IMR-90 (cell line): Measurements from ENCODE around the gene OR4B1. TPM values are rescaled to one million over a fixed set of nuclear protein-coding genes. Genes with fewer than 3 reads are reported as not detected.

Source experiments
- ATAC-seq: fragments of 200-7000 bp; cut with Tn5 transposase; 2 replicates; pipeline ENCODE4 v1.9.1; 2020; ENCODE audit warnings: low read depth, mild to moderate bottlenecking, moderate library complexity
- BruUV-seq: library from RNA; stranded (reverse); fragments of 400-500 nt; replicated peaks from 2 replicates; lab custom pipeline; 2021; lab: Mats Ljungman, UMichigan
- CTCF ChIA-PET: fragments of 300-600 bp; formaldehyde crosslinking; extraction: SDS; loops from one replicate; lab custom pipeline; 2021; ENCODE audit warnings: antibody characterized with exemption; lab: Yijun Ruan, JAX
- POLR2A ChIA-PET: fragments of 300-600 bp; sonication (Branson Sonifier 250); formaldehyde crosslinking; loops from one replicate; lab custom pipeline; 2022; ENCODE audit warnings: antibody characterized with exemption; ENCODE audit not compliant: unreplicated experiment; lab: Charles Lee
- DNase-seq: peaks from one replicate; pipeline ENCODE4 v3.0.0; 2013
- H2AFZ ChIP-seq: replicated peaks from 2 replicates; pipeline ENCODE3; 2013; ENCODE audit warnings: low read length, mild to moderate bottlenecking; ENCODE audit not compliant: poor library complexity
- H2AK5ac ChIP-seq: 2 replicates; pipeline ENCODE4 v1.6.1; 2013; ENCODE audit warnings: low read depth, low read length, inconsistent platforms
- H2AK9ac ChIP-seq: replicated peaks from 2 replicates; pipeline ENCODE3; 2013; ENCODE audit warnings: mild to moderate bottlenecking, low read depth, low read length, moderate library complexity; ENCODE audit not compliant: poor library complexity
- H2BK120ac ChIP-seq: 2 replicates; pipeline ENCODE4 v1.6.1; 2013; ENCODE audit warnings: low read depth, low read length, inconsistent platforms
- H2BK15ac ChIP-seq: 3 replicates; pipeline ENCODE4 v1.6.1; 2013; ENCODE audit warnings: low read depth, low read length, inconsistent platforms
- H2BK20ac ChIP-seq: 2 replicates; pipeline ENCODE4 v1.6.1; 2013; ENCODE audit warnings: low read depth, mild to moderate bottlenecking, inconsistent platforms, low read length, moderate library complexity
- H2BK5ac ChIP-seq: 2 replicates; pipeline ENCODE4 v1.6.1; 2013; ENCODE audit warnings: mild to moderate bottlenecking, low read depth, low read length, inconsistent platforms; ENCODE audit not compliant: poor library complexity, severe bottlenecking
- H3K14ac ChIP-seq: replicated peaks from 2 replicates; pipeline ENCODE4 v1.6.1; 2013; ENCODE audit warnings: low read depth, low read length, inconsistent platforms
- H3K18ac ChIP-seq: 2 replicates; pipeline ENCODE4 v1.6.1; 2013; ENCODE audit warnings: low read depth, low read length, control low read depth
- H3K23ac ChIP-seq: 2 replicates; pipeline ENCODE4 v1.6.1; 2013; ENCODE audit warnings: low read depth, low read length, inconsistent platforms
- H3K27ac ChIP-seq: 2 replicates; pipeline ENCODE4 v1.5.1; 2013; ENCODE audit warnings: mild to moderate bottlenecking, control low read depth, low read length; ENCODE audit not compliant: insufficient read depth
- H3K27me3 ChIP-seq: 2 replicates; pipeline ENCODE4 v1.6.1; 2013; ENCODE audit warnings: low read length; ENCODE audit not compliant: control insufficient read depth, insufficient read depth
- H3K36me3 ChIP-seq: 2 replicates; pipeline ENCODE4 v1.6.1; 2013; ENCODE audit warnings: low read length, mixed read lengths; ENCODE audit not compliant: control insufficient read depth, insufficient read depth
- H3K4ac ChIP-seq: 2 replicates; pipeline ENCODE4 v1.6.1; 2013; ENCODE audit warnings: low read depth, low read length, inconsistent platforms
- H3K4me1 ChIP-seq: 2 replicates; pipeline ENCODE4 v1.6.1; 2013; ENCODE audit warnings: low read length, mixed read lengths; ENCODE audit not compliant: control insufficient read depth, insufficient read depth
- H3K4me2 ChIP-seq: 2 replicates; pipeline ENCODE4 v1.6.1; 2013; ENCODE audit warnings: low read depth, mild to moderate bottlenecking, control low read depth, low read length, moderate library complexity
- H3K4me3 ChIP-seq: 2 replicates; pipeline ENCODE4 v1.5.1; 2013; ENCODE audit warnings: low read depth, mild to moderate bottlenecking, control low read depth, low read length, moderate library complexity; ENCODE audit not compliant: insufficient read depth
- H3K56ac ChIP-seq: 2 replicates; pipeline ENCODE4 v1.6.1; 2013; ENCODE audit warnings: low read length, inconsistent platforms; ENCODE audit not compliant: insufficient read depth; ENCODE audit errors: extremely low read depth
- H3K79me1 ChIP-seq, 2 experiments: 2 replicates each; pipeline ENCODE4 v1.6.1; 2013; ENCODE audit warnings: low read length in 2 of 2, inconsistent platforms in 1 of 2, low read depth in 1 of 2
- H3K9ac ChIP-seq: 2 replicates; pipeline ENCODE4 v1.6.1; 2013; ENCODE audit warnings: low read depth, low read length, control low read depth
- H3K9me1 ChIP-seq: 2 replicates; pipeline ENCODE4 v1.6.1; 2013; ENCODE audit warnings: low read length, inconsistent platforms; ENCODE audit not compliant: insufficient read depth
- H3K9me3 ChIP-seq: 2 replicates; pipeline ENCODE4 v1.6.1; 2013; ENCODE audit warnings: low read length; ENCODE audit not compliant: control insufficient read depth, insufficient read depth
- H4K20me1 ChIP-seq: 2 replicates; pipeline ENCODE4 v1.6.1; 2013; ENCODE audit warnings: low read length, inconsistent platforms; ENCODE audit not compliant: insufficient read depth
- H4K5ac ChIP-seq: 2 replicates; pipeline ENCODE4 v1.6.1; 2013; ENCODE audit warnings: mild to moderate bottlenecking, low read depth, low read length, control low read depth
- H4K8ac ChIP-seq, 2 experiments: 2 replicates each; pipeline ENCODE4 v1.6.1; 2013; ENCODE audit warnings: low read depth in 2 of 2, low read length in 2 of 2, control low read depth in 1 of 2, inconsistent platforms in 1 of 2
- H4K91ac ChIP-seq: 2 replicates; pipeline ENCODE4 v1.6.1; 2013; ENCODE audit warnings: low read depth, low read length, inconsistent platforms; ENCODE audit not compliant: insufficient read depth
- BHLHE40 ChIP-seq: fragments of 150-350 bp; IDR thresholded peaks from 2 replicates; pipeline ENCODE4 v1.6.1; 2016; ENCODE audit warnings: mild to moderate bottlenecking, low read depth, low read length
- CHD1 ChIP-seq: IDR thresholded peaks from 2 replicates; pipeline ENCODE4 v1.6.1; 2012; ENCODE audit warnings: low read depth, low read length, improper control_type of control experiment
- FOS ChIP-seq: fragments of 150-350 bp; IDR thresholded peaks from 2 replicates; pipeline ENCODE4 v1.6.1; 2016; ENCODE audit warnings: low read depth, low read length
- MAFK ChIP-seq: IDR thresholded peaks from 2 replicates; pipeline ENCODE4 v1.6.1; 2012; ENCODE audit warnings: low read depth, low read length, improper control_type of control experiment
- MAZ ChIP-seq: IDR thresholded peaks from 2 replicates; pipeline ENCODE4 v1.6.1; 2012; ENCODE audit warnings: low read depth, mild to moderate bottlenecking, low read length, improper control_type of control experiment, moderate library complexity, borderline replicate concordance
- MXI1 ChIP-seq: IDR thresholded peaks from 2 replicates; pipeline ENCODE4 v1.6.1; 2012; ENCODE audit warnings: low read depth, mild to moderate bottlenecking, low read length, moderate library complexity, borderline replicate concordance
- RAD21 ChIP-seq: IDR thresholded peaks from 2 replicates; pipeline ENCODE4 v1.6.1; 2012; ENCODE audit warnings: low read length, improper control_type of control experiment
- RFX5 ChIP-seq: IDR thresholded peaks from 2 replicates; pipeline ENCODE4 v1.8.0; 2012; ENCODE audit warnings: low read depth, mild to moderate bottlenecking, low read length, moderate library complexity
- SMC3 ChIP-seq: fragments of 150-350 bp; IDR thresholded peaks from 2 replicates; pipeline ENCODE4 v1.6.1; 2016; ENCODE audit warnings: low read depth, mild to moderate bottlenecking, antibody characterized with exemption, low read length, moderate library complexity
- WGBS, 2 experiments: methylation state at CpG; one replicate each; pipeline versions ENCODE4 v1.1.5 to v1.1.7; 2013; ENCODE audit warnings: missing lambda C conversion rate in 2 of 2; ENCODE audit not compliant: insufficient read length in 1 of 2; ENCODE audit errors: extremely low coverage in 2 of 2; 5-methylcytosine and 5-hydroxymethylcytosine counted together
- dilution Hi-C: fragments of 300-500 bp; cut with HindIII; formaldehyde crosslinking; loops from one replicate; pipeline ENCODE4 v1.14.3; 2018; ENCODE audit warnings: low sequenced_read_pairs; ENCODE audit not compliant: unreplicated experiment
- in situ Hi-C: fragments of 300-500 bp; cut with MboI; formaldehyde crosslinking; loops from 3 replicates; pipeline ENCODE4 v1.14.3; 2019; ENCODE audit warnings: low sequenced_read_pairs, inconsistent platforms, mixed read lengths
- intact Hi-C: fragments of 100-400 bp; cut with micrococcal nuclease; formaldehyde crosslinking; loops from 2 replicates; pipeline ENCODE4 v1.10.0; 2022
- polyA plus RNA-seq, 3 experiments: library from polyadenylated mRNA; depleted of rRNA; stranded (reverse); fragments of >200 nt; gene quantifications; 2 replicates each; pipeline ENCODE4 v1.2.3, GENCODE V29; 2012; ENCODE audit warnings: low replicate concordance in 1 of 3
- total RNA-seq: library from RNA; depleted of rRNA; stranded (reverse); fragments of >200 nt; gene quantifications from 2 replicates; pipeline ENCODE4 v1.2.3, GENCODE V29; 2012
- TF ChIP-seq, protein P1 (sequence below): fragments of 150-350 bp; IDR thresholded peaks from 2 replicates; pipeline ENCODE4 v1.6.1; 2016; ENCODE audit warnings: low read depth, mild to moderate bottlenecking, low read length, moderate library complexity, borderline replicate concordance

The OR4B1 gene
- total and polyA plus RNA-seq, 2 of the 4 experiments (the other 2 are of a cell fraction) = not detected

- H4K8ac ChIP-seq = peak overlapping the region; percentile 81 to 84; a peak in 3 of 4 replicates
- H3K27ac ChIP-seq = peak overlapping the region; percentile 75
- intact Hi-C loops = loop anchor here (2.0 to 5.0 kb wide), 2 partner anchors 236 to 1827 kb away; no protein-coding TSS in a partner anchor
- H2AFZ ChIP-seq = peak overlapping the region; percentile 73
- peak overlapping the region; percentile 52 for H3K14ac ChIP-seq
- peaks cover 14% of the 10 kb centered on the region for H3K9me1 ChIP-seq
- DNase-seq (peak; percentile 46), ATAC-seq (peak; percentile 54)
- H4K20me1 ChIP-seq = no peaks in the 10 kb centered on the region
- TF ChIP-seq RFX5 (no peak), RAD21 (no peak), MAFK (no peak), SMC3 (no peak), CHD1 (no peak), BHLHE40 (no peak), FOS (no peak), MXI1 (no peak), MAZ (no peak)
- TF ChIP-seq, protein P1, sequence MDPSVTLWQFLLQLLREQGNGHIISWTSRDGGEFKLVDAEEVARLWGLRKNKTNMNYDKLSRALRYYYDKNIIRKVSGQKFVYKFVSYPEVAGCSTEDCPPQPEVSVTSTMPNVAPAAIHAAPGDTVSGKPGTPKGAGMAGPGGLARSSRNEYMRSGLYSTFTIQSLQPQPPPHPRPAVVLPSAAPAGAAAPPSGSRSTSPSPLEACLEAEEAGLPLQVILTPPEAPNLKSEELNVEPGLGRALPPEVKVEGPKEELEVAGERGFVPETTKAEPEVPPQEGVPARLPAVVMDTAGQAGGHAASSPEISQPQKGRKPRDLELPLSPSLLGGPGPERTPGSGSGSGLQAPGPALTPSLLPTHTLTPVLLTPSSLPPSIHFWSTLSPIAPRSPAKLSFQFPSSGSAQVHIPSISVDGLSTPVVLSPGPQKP = no peak
- H3K36me3 ChIP-seq = 0 out of 2 replicates have a peak, but pooled peaks cover 3% of the 10 kb centered on the region
- H3K18ac ChIP-seq = peak overlapping the region; percentile 78
- H3K79me1 ChIP-seq = peaks cover 0 to 4% of the 10 kb centered on the region in 2 experiments; a peak in 1 of 4 replicates
- POLR2A ChIA-PET = no interaction called here
- peak overlapping the region; percentile 27; the same call in 1 of the 2 replicates for H3K56ac ChIP-seq
- H2AK9ac ChIP-seq = peak overlapping the region; percentile 12
- WGBS, 2 experiments = 69% methylated on average over 4 of the region's 10 CpGs; no CpG with 5 or more reads in 1 of the 2 experiments
- in situ Hi-C loops = no loop called here
- no peaks in the 10 kb centered on the region for H3K9me3 ChIP-seq
- H2BK120ac ChIP-seq = peak overlapping the region; percentile 69
- H4K91ac ChIP-seq = peak overlapping the region; percentile 66
- H3K9ac ChIP-seq = no peak overlapping the region
- H2BK20ac ChIP-seq = 0 out of 2 replicates have a peak overlapping the region, but pooled peaks have one; percentile 4
- no peaks in the 10 kb centered on the region for H3K27me3 ChIP-seq
- peaks cover 12% of the 10 kb centered on the region for H3K4me1 ChIP-seq
- H3K4ac ChIP-seq = peak overlapping the region; percentile 60
- CTCF ChIA-PET = no interaction called here
- dilution Hi-C loops = no loop called here
- H2BK5ac ChIP-seq = peak overlapping the region; percentile 70
- H3K23ac ChIP-seq = peak overlapping the region; percentile 33; the same call in 1 of the 2 replicates
- peak overlapping the region; percentile 18 for H2AK5ac ChIP-seq
- H2BK15ac ChIP-seq = peak overlapping the region; percentile 19; the same call in 1 of the 3 replicates
- no TSS peak for BruUV-seq
- H4K5ac ChIP-seq = peak overlapping the region; percentile 33
- no peak overlapping the region for H3K4me3 ChIP-seq
- peak overlapping the region; percentile 41 for H3K4me2 ChIP-seq
Observed at GRCh38 chr11:48170241-48171233, 46.1 kb upstream of the OR4B1 start.
